Ishikawa (cell line): Measurements from ENCODE around the gene CNPPD1.
A peak's percentile ranks its signal among the peaks of the same experiment; 100 is the strongest.

Experiments
- CEBPB ChIP-seq: IDR thresholded peaks from 2 replicates; pipeline ENCODE4 v1.6.1; 2012
- CREB1 ChIP-seq: IDR thresholded peaks from 2 replicates; pipeline ENCODE4 v1.6.1; 2012; ENCODE audit warnings: low read depth
- EGR1 ChIP-seq: IDR thresholded peaks from 2 replicates; pipeline ENCODE4 v1.6.1; 2012
- EP300 ChIP-seq: IDR thresholded peaks from 2 replicates; pipeline ENCODE4 v1.6.1; 2012; ENCODE audit warnings: borderline replicate concordance
- FOXM1 ChIP-seq: IDR thresholded peaks from 2 replicates; pipeline ENCODE4 v1.6.1; 2012; ENCODE audit warnings: low read depth, borderline replicate concordance
- MAX ChIP-seq: IDR thresholded peaks from 2 replicates; pipeline ENCODE4 v1.6.1; 2012
- NFIC ChIP-seq: IDR thresholded peaks from 2 replicates; pipeline ENCODE4 v1.6.1; 2012
- RAD21 ChIP-seq: IDR thresholded peaks from 2 replicates; pipeline ENCODE4 v1.6.1; 2012; ENCODE audit warnings: low read depth
- REST ChIP-seq: IDR thresholded peaks from 2 replicates; pipeline ENCODE4 v1.6.1; 2012; ENCODE audit warnings: low read depth, mild to moderate bottlenecking
- TAF1 ChIP-seq: IDR thresholded peaks from 2 replicates; pipeline ENCODE4 v1.6.1; 2012; ENCODE audit warnings: low read depth, mild to moderate bottlenecking
- TCF12 ChIP-seq: IDR thresholded peaks from 2 replicates; pipeline ENCODE4 v1.6.1; 2012; ENCODE audit warnings: low read depth
- TEAD4 ChIP-seq: IDR thresholded peaks from 2 replicates; pipeline ENCODE4 v1.6.1; 2012
- USF1 ChIP-seq: IDR thresholded peaks from 2 replicates; pipeline ENCODE4 v1.6.1; 2012
- YY1 ChIP-seq: IDR thresholded peaks from 2 replicates; pipeline ENCODE4 v1.6.1; 2012; ENCODE audit warnings: low read depth
- ZBTB7A ChIP-seq: IDR thresholded peaks from 2 replicates; pipeline ENCODE4 v1.6.1; 2012; ENCODE audit warnings: low read depth

Gene CNPPD1

GRCh38 chr2:219219784-219220532 is 43.2 kb upstream of the CNPPD1 start:
- no peak for TF ChIP-seq CREB1
- no peak for TF ChIP-seq USF1
- TF ChIP-seq EP300: no peak
- no peak for TF ChIP-seq TAF1
- TF ChIP-seq TEAD4: no peak
- TF ChIP-seq TCF12: no peak
- TF ChIP-seq REST: no peak
- no peak for TF ChIP-seq NFIC
- no peak for TF ChIP-seq CEBPB
- no peak for TF ChIP-seq ZBTB7A
- no peak for TF ChIP-seq MAX
- TF ChIP-seq FOXM1: no peak
- no peak for TF ChIP-seq YY1
- TF ChIP-seq EGR1: no peak
- TF ChIP-seq RAD21: no peak

- TF ChIP-seq REST: no peak
- peak; percentile 99 for TF ChIP-seq USF1
- TF ChIP-seq NFIC: no peak
- TF ChIP-seq TAF1: peak; percentile 84
- TF ChIP-seq YY1: no peak
- peak; percentile 87 for TF ChIP-seq ZBTB7A
- TF ChIP-seq CEBPB: no peak
- TF ChIP-seq TCF12: peak; percentile 37; the same call in 1 of the 2 replicates
- peak; percentile 99 for TF ChIP-seq MAX
- no peak; the same call in 1 of the 2 replicates for TF ChIP-seq EGR1
- TF ChIP-seq TEAD4: no peak
- no peak for TF ChIP-seq CREB1
- TF ChIP-seq RAD21: no peak
- 0 out of 2 replicates have a peak, but pooled peaks have one; percentile 22 for TF ChIP-seq FOXM1
- TF ChIP-seq EP300: no peak; the same call in 1 of the 2 replicates
Measured at GRCh38 chr2:219218732-219219701, 42.3 kb upstream of the CNPPD1 start, which contains the start of gene ABCB6. TSS of gene ABCB6 (minus strand) at chr2:219218958. CDS start at chr2:219218673, 285 bp downstream.

- no peak for TF ChIP-seq USF1
- TF ChIP-seq EP300: no peak
- no peak for TF ChIP-seq TAF1
- peak; percentile 85 for TF ChIP-seq REST
- TF ChIP-seq CEBPB: no peak
- TF ChIP-seq ZBTB7A: no peak
Measured at GRCh38 chr2:219218217-219218731, 41.5 kb upstream of the CNPPD1 start.
